PC-9 (cell line): ENCODE data around the gene LCOR. TPM values are rescaled to one million over a fixed set of nuclear protein-coding genes. Genes with fewer than 3 reads are reported as not detected.
"Not testable (repeated sequence)": the region's sequence is repeated elsewhere in the genome, so short reads cannot be mapped to it uniquely, and the experiment has no call there.

Experiments
- BruUV-seq: library from RNA; stranded (reverse); fragments of 400-500 nt; replicated peaks from 2 replicates; lab custom pipeline; 2021; lab: Mats Ljungman, UMichigan
- CTCF ChIA-PET: fragments of 300-600 bp; sonication (Branson Sonifier 250); formaldehyde crosslinking; loops from one replicate; lab custom pipeline; 2022; ENCODE audit warnings: antibody characterized with exemption; lab: Charles Lee
- POLR2A ChIA-PET: fragments of 300-600 bp; sonication (Branson Sonifier 250); formaldehyde crosslinking; loops from one replicate; lab custom pipeline; 2022; ENCODE audit warnings: antibody characterized with exemption; ENCODE audit not compliant: unreplicated experiment; lab: Charles Lee
- DNase-seq, 2 experiments: peaks; one replicate each; pipeline versions ENCODE4 v3.0.0 to v3.0.0-alpha.2; 2015 to 2022; ENCODE audit warnings: mixed read lengths in 1 of 2
- H2AFZ ChIP-seq: fragments of 200-600 bp; sonication (generic); 2 replicates; pipeline ENCODE4 v1.8.1; 2017; ENCODE audit warnings: antibody characterized with exemption
- H3F3A ChIP-seq: fragments of 200-600 bp; sonication (generic); 2 replicates; pipeline ENCODE4 v1.8.1; 2017; ENCODE audit warnings: antibody characterized with exemption, mild to moderate bottlenecking, low read depth; ENCODE audit not compliant: insufficient read depth
- H3K27ac ChIP-seq: fragments of 200-600 bp; sonication (generic); 2 replicates; pipeline ENCODE4 v1.6.1; 2016; ENCODE audit warnings: mixed run types
- H3K27me3 ChIP-seq: fragments of 200-600 bp; sonication (generic); 2 replicates; pipeline ENCODE4 v1.6.1; 2016; ENCODE audit warnings: low read depth, mixed run types; ENCODE audit not compliant: insufficient read depth
- H3K36me3 ChIP-seq: fragments of 200-600 bp; sonication (generic); 2 replicates; pipeline ENCODE4 v1.6.1; 2016; ENCODE audit warnings: low read depth, mixed run types
- H3K4me1 ChIP-seq: fragments of 200-600 bp; sonication (generic); replicated peaks from 2 replicates; pipeline ENCODE4 v1.6.1; 2016; ENCODE audit warnings: mixed run types; ENCODE audit not compliant: insufficient read depth
- H3K4me2 ChIP-seq: fragments of 200-600 bp; sonication (generic); 2 replicates; pipeline ENCODE4 v1.6.1; 2017; ENCODE audit warnings: mixed run types
- H3K4me3 ChIP-seq: fragments of 200-600 bp; sonication (generic); 2 replicates; pipeline ENCODE4 v1.6.1; 2016; ENCODE audit warnings: mixed run types
- H3K79me2 ChIP-seq: fragments of 200-600 bp; sonication (generic); 2 replicates; pipeline ENCODE4 v1.6.1; 2017; ENCODE audit warnings: low read depth, mixed run types
- H3K9me2 ChIP-seq: fragments of 200-600 bp; sonication (generic); 2 replicates; pipeline ENCODE4 v1.8.1; 2017; ENCODE audit warnings: mild to moderate bottlenecking; ENCODE audit not compliant: insufficient read depth
- H3K9me3 ChIP-seq: fragments of 200-600 bp; sonication (generic); 2 replicates; pipeline ENCODE4 v1.8.1; 2016; ENCODE audit warnings: low read depth; ENCODE audit not compliant: insufficient read depth
- H4K20me1 ChIP-seq: fragments of 200-600 bp; sonication (generic); 2 replicates; pipeline ENCODE4 v1.8.1; 2017; ENCODE audit not compliant: insufficient read depth
- EZH2 ChIP-seq: fragments of 200-600 bp; sonication (generic); IDR thresholded peaks from 2 replicates; pipeline ENCODE4 v1.8.0; 2017; ENCODE audit warnings: antibody characterized with exemption, low read depth
- intact Hi-C: fragments of 100-400 bp; cut with micrococcal nuclease; formaldehyde crosslinking; loops from one replicate; pipeline ENCODE4 v1.10.0; 2022; ENCODE audit not compliant: unreplicated experiment
- total RNA-seq: library from RNA; stranded (reverse); gene quantifications from 2 replicates; pipeline ENCODE4 v1.2.3, GENCODE V29; 2021
- TF ChIP-seq, protein P1 (sequence below): fragments of 200-600 bp; sonication (generic); conservative IDR thresholded peaks from 2 replicates; pipeline ENCODE4 v1.6.1; 2017; ENCODE audit warnings: mixed run types, antibody characterized with exemption, mild to moderate bottlenecking, moderate library complexity

Gene LCOR
- total RNA-seq, 1 experiment from 2014 or later, result 36.4 TPM

DNA sequence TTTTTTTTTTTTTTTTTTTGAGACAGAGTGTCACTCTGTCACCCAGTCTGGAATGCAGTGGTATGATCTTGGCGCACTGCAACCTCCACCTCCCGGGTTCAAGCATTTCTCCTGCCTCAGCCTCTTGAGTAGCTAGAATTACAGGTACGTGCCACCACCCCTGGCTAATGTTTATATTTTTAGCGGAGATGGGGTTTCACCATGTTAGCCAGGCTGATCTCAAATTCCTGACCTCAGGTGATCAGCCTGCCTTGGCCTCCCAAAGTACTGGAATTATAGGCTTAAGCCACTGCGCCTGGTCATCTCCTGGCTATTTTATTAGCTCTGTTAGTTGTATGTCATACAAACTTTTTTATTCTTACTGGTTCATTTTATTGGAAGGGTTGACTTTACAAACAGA, 103.0 kb downstream of the LCOR start:
- Histone ChIP-seq H3K9me3 (no peaks in the 10 kb centered on the region), H4K20me1 (no peaks in the 10 kb centered on the region), H3F3A (no peaks in the 10 kb centered on the region), H3K79me2 (no peaks in the 10 kb centered on the region), H3K27me3 (no peaks in the 10 kb centered on the region), H2AFZ (no peak overlapping the region), H3K27ac (no peak overlapping the region), H3K4me2 (no peak overlapping the region), H3K9me2 (no peaks in the 10 kb centered on the region), H3K4me3 (no peak overlapping the region), H3K4me1 (no peaks in the 10 kb centered on the region), H3K36me3 (no peaks in the 10 kb centered on the region)
- CTCF ChIA-PET, result no interaction called here
- DNase-seq, result no peak
- no peak for TF ChIP-seq EZH2
- TF ChIP-seq, protein P1, sequence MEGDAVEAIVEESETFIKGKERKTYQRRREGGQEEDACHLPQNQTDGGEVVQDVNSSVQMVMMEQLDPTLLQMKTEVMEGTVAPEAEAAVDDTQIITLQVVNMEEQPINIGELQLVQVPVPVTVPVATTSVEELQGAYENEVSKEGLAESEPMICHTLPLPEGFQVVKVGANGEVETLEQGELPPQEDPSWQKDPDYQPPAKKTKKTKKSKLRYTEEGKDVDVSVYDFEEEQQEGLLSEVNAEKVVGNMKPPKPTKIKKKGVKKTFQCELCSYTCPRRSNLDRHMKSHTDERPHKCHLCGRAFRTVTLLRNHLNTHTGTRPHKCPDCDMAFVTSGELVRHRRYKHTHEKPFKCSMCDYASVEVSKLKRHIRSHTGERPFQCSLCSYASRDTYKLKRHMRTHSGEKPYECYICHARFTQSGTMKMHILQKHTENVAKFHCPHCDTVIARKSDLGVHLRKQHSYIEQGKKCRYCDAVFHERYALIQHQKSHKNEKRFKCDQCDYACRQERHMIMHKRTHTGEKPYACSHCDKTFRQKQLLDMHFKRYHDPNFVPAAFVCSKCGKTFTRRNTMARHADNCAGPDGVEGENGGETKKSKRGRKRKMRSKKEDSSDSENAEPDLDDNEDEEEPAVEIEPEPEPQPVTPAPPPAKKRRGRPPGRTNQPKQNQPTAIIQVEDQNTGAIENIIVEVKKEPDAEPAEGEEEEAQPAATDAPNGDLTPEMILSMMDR, result no peak
- intact Hi-C loops, result no loop called here
- POLR2A ChIA-PET, result no interaction called here
- BruUV-seq, result no TSS peak

DNA sequence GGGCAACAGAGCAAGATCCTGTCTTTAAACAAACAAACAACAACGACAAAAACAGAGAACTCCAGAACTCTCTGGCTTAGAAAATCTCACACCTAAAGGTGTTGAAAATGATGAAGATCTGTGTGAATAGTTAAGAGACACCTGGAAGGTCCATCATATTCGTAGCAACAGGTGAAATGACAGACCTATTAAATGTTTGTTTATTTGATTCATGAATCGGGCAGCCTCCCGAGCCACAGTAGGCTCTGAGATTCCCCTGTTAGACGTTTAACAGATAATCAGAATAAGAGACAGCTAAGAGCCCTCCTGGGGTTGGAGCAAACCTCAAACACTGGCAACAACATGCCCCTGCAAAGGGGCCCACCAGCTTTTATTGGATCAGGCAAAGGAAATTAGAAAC, 103.7 kb downstream of the LCOR start:
- ChIA-PET CTCF (no interaction called here), POLR2A (no interaction called here)
- Histone ChIP-seq H3K27me3 (no peaks in the 10 kb centered on the region), H3K4me1 (no peaks in the 10 kb centered on the region), H3K9me3 (no peaks in the 10 kb centered on the region), H3K4me3 (no peak overlapping the region), H3F3A (no peaks in the 10 kb centered on the region), H4K20me1 (no peaks in the 10 kb centered on the region), H3K27ac (no peak overlapping the region), H3K9me2 (no peaks in the 10 kb centered on the region), H3K79me2 (no peaks in the 10 kb centered on the region), H3K4me2 (no peak overlapping the region), H2AFZ (no peak overlapping the region), H3K36me3 (no peaks in the 10 kb centered on the region)
- TF ChIP-seq EZH2, result no peak
- TF ChIP-seq, protein P1, result no peak
- BruUV-seq, result no TSS peak
- intact Hi-C loops, result no loop called here
- no peak for DNase-seq

DNA sequence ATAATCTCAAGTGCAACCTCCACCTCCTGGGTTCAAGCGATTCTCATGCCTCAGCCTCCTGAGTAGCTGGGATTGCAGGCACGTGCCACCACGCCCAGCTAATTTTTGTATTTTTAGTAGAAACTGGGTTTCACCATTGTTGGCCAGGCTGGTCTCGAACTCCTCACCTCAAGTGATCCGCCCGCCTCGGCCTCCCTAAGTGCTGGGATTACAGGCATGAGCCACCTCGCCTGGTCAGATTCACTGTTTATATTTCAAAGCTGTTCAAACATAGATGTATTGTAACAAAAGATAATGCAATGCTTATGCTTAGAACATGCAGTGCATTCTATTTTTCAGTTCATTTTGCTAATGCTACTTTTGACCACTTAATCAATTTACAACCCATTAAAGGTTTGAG, 111.1 kb downstream of the LCOR start:
- CTCF ChIA-PET, H4K20me1 ChIP-seq, H3K36me3 ChIP-seq, H3K4me3 ChIP-seq, H3K9me3 ChIP-seq, BruUV-seq, H3K4me1 ChIP-seq, POLR2A ChIA-PET, H3K4me2 ChIP-seq, H3K9me2 ChIP-seq, H2AFZ ChIP-seq, DNase-seq, intact Hi-C loops, H3K79me2 ChIP-seq, H3F3A ChIP-seq, H3K27ac ChIP-seq, H3K27me3 ChIP-seq: not testable (repeated sequence)

DNA sequence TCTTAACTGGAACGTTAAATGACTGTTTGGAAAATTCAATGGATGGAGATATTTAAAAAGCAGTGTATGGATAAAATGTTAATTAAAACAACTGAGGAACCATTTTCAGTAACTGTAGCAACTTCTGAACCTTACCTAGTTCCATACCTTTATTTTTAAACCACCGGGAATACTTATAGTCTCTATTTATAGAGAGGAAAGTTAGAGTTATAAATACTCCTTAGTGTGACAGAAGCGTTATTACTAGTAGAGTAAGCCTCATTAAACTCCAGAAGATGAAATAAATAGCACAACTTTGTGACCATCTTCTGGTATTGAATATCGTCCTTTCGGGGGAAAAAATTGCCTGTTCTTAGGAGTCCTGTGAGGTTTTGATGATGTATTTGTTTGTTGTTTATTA, 114.9 kb downstream of the LCOR start:
- Histone ChIP-seq H3K4me3 (no peak overlapping the region), H2AFZ (no peak overlapping the region), H3F3A (no peaks in the 10 kb centered on the region), H3K9me3 (no peaks in the 10 kb centered on the region), H4K20me1 (no peaks in the 10 kb centered on the region), H3K36me3 (no peaks in the 10 kb centered on the region), H3K27me3 (no peaks in the 10 kb centered on the region), H3K4me2 (no peak overlapping the region), H3K27ac (no peak overlapping the region), H3K79me2 (no peaks in the 10 kb centered on the region), H3K4me1 (no peaks in the 10 kb centered on the region), H3K9me2 (no peaks in the 10 kb centered on the region)
- POLR2A ChIA-PET, result no interaction called here
- DNase-seq, result no peak
- BruUV-seq, result no TSS peak
- intact Hi-C loops, result no loop called here
- CTCF ChIA-PET, result no interaction called here
- TF ChIP-seq EZH2, result no peak
- TF ChIP-seq, protein P1, result no peak
